MM.1S (cell line): ENCODE results near the gene CPNE2.
"Not testable (repeated sequence)": the region's sequence is repeated elsewhere in the genome, so short reads cannot be mapped to it uniquely, and the experiment has no call there.

Experiments used
- DNase-seq: peaks from one replicate; pipeline ENCODE4 v3.0.0-alpha.2; 2015
- H2AFZ ChIP-seq: fragments of 300-600 bp; sonication (generic); 2 replicates; pipeline ENCODE4 v1.6.0; 2016; ENCODE audit warnings: antibody characterized with exemption, low read length
- H3F3A ChIP-seq: fragments of 300-600 bp; sonication (generic); 2 replicates; pipeline ENCODE4 v1.6.1; 2016; ENCODE audit warnings: mild to moderate bottlenecking, antibody characterized with exemption, low read length, moderate library complexity, mixed read lengths; ENCODE audit not compliant: insufficient read depth
- H3K27ac ChIP-seq: fragments of 300-600 bp; sonication (generic); 2 replicates; pipeline ENCODE4 v1.5.1; 2016; ENCODE audit warnings: mild to moderate bottlenecking, low read length
- H3K27me3 ChIP-seq: fragments of 300-600 bp; sonication (generic); replicated peaks from 2 replicates; pipeline ENCODE4 v1.6.0; 2016; ENCODE audit warnings: low read length; ENCODE audit not compliant: insufficient read depth
- H3K36me3 ChIP-seq: fragments of 300-600 bp; sonication (generic); replicated peaks from 2 replicates; pipeline ENCODE4 v1.6.1; 2016; ENCODE audit warnings: mild to moderate bottlenecking, low read length, mixed read lengths; ENCODE audit not compliant: insufficient read depth
- H3K4me1 ChIP-seq: fragments of 300-600 bp; sonication (generic); 2 replicates; pipeline ENCODE4 v1.6.1; 2016; ENCODE audit warnings: low read length, mixed read lengths
- H3K4me2 ChIP-seq: fragments of 300-600 bp; sonication (generic); 2 replicates; pipeline ENCODE4 v1.6.0; 2016; ENCODE audit warnings: low read depth, low read length
- H3K4me3 ChIP-seq: fragments of 300-600 bp; sonication (generic); 2 replicates; pipeline ENCODE4 v1.5.1; 2016; ENCODE audit warnings: low read length, mixed read lengths
- H3K79me2 ChIP-seq: fragments of 300-600 bp; sonication (generic); 2 replicates; pipeline ENCODE4 v1.6.1; 2016; ENCODE audit warnings: mixed run types, low read length, mixed read lengths
- H3K9ac ChIP-seq: fragments of 300-600 bp; sonication (generic); 2 replicates; pipeline ENCODE4 v1.6.1; 2016; ENCODE audit warnings: low read length, mixed read lengths
- H3K9me2 ChIP-seq: fragments of 300-600 bp; sonication (generic); replicated peaks from 2 replicates; pipeline ENCODE4 v1.6.1; 2016; ENCODE audit warnings: mild to moderate bottlenecking, low read length, mixed read lengths; ENCODE audit not compliant: insufficient read depth
- H3K9me3 ChIP-seq: fragments of 300-600 bp; sonication (generic); replicated peaks from 2 replicates; pipeline ENCODE4 v1.6.1; 2016; ENCODE audit warnings: mild to moderate bottlenecking, low read length, mixed read lengths; ENCODE audit not compliant: insufficient read depth
- H4K20me1 ChIP-seq: fragments of 300-600 bp; sonication (generic); 2 replicates; pipeline ENCODE4 v1.6.1; 2016; ENCODE audit warnings: mild to moderate bottlenecking, low read length, moderate library complexity, mixed read lengths; ENCODE audit not compliant: insufficient read depth
- EZH2 ChIP-seq: fragments of 300-600 bp; sonication (generic); optimal IDR thresholded peaks from 2 replicates; pipeline ENCODE3; 2017; ENCODE audit warnings: low read depth, mild to moderate bottlenecking, antibody characterized with exemption, low read length, mixed read lengths
- EZH2phosphoT487 ChIP-seq: fragments of 300-600 bp; sonication (generic); IDR thresholded peaks from 2 replicates; pipeline ENCODE4 v1.6.1; 2018; ENCODE audit warnings: antibody characterized with exemption, low read length
- TF ChIP-seq, protein P1 (sequence below): fragments of 300-600 bp; sonication (generic); IDR thresholded peaks from 2 replicates; pipeline ENCODE4 v1.5.1; 2016; ENCODE audit warnings: antibody characterized with exemption, low read length, mixed read lengths

Gene CPNE2

GRCh38 chr16:57106767-57107166 lies 14.4 kb downstream of the CPNE2 start:
- no peaks in the 10 kb centered on the region for H3K36me3 ChIP-seq
- H3K4me3 ChIP-seq: no peak overlapping the region
- no peaks in the 10 kb centered on the region for H4K20me1 ChIP-seq
- no peak for TF ChIP-seq EZH2
- TF ChIP-seq, protein P1, sequence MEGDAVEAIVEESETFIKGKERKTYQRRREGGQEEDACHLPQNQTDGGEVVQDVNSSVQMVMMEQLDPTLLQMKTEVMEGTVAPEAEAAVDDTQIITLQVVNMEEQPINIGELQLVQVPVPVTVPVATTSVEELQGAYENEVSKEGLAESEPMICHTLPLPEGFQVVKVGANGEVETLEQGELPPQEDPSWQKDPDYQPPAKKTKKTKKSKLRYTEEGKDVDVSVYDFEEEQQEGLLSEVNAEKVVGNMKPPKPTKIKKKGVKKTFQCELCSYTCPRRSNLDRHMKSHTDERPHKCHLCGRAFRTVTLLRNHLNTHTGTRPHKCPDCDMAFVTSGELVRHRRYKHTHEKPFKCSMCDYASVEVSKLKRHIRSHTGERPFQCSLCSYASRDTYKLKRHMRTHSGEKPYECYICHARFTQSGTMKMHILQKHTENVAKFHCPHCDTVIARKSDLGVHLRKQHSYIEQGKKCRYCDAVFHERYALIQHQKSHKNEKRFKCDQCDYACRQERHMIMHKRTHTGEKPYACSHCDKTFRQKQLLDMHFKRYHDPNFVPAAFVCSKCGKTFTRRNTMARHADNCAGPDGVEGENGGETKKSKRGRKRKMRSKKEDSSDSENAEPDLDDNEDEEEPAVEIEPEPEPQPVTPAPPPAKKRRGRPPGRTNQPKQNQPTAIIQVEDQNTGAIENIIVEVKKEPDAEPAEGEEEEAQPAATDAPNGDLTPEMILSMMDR: no peak
- TF ChIP-seq EZH2phosphoT487: no peak
- no peak overlapping the region for H3K4me2 ChIP-seq
- H3K27me3 ChIP-seq: no peaks in the 10 kb centered on the region
- no peaks in the 10 kb centered on the region for H3K9me3 ChIP-seq
- no peaks in the 10 kb centered on the region for H3F3A ChIP-seq
- H2AFZ ChIP-seq: no peak overlapping the region
- no peak for DNase-seq
- H3K9me2 ChIP-seq: no peaks in the 10 kb centered on the region
- H3K27ac ChIP-seq: no peak overlapping the region
- no peak overlapping the region for H3K9ac ChIP-seq
- no peaks in the 10 kb centered on the region for H3K4me1 ChIP-seq
- no peaks in the 10 kb centered on the region for H3K79me2 ChIP-seq

GRCh38 chr16:57107321-57107922 lies 15.0 kb downstream of the CPNE2 start:
- H4K20me1 ChIP-seq: no peaks in the 10 kb centered on the region
- H3K9me3 ChIP-seq: no peaks in the 10 kb centered on the region
- H2AFZ ChIP-seq: no peak overlapping the region
- H3K27ac ChIP-seq: no peak overlapping the region
- no peaks in the 10 kb centered on the region for H3K27me3 ChIP-seq
- no peaks in the 10 kb centered on the region for H3K4me1 ChIP-seq
- no peak overlapping the region for H3K4me3 ChIP-seq
- no peaks in the 10 kb centered on the region for H3K79me2 ChIP-seq
- H3K36me3 ChIP-seq: no peaks in the 10 kb centered on the region
- no peaks in the 10 kb centered on the region for H3K9me2 ChIP-seq
- H3F3A ChIP-seq: no peaks in the 10 kb centered on the region
- H3K9ac ChIP-seq: no peak overlapping the region
- H3K4me2 ChIP-seq: no peak overlapping the region
- TF ChIP-seq EZH2 (no peak), EZH2phosphoT487 (no peak)
- TF ChIP-seq, protein P1: no peak
- no peak for DNase-seq

GRCh38 chr16:57108432-57108831 lies 16.0 kb downstream of the CPNE2 start:
- no peaks in the 10 kb centered on the region for H3K9me2 ChIP-seq
- no peaks in the 10 kb centered on the region for H3K36me3 ChIP-seq
- no peak for DNase-seq
- no peak overlapping the region for H3K9ac ChIP-seq
- peaks cover 4% of the 10 kb centered on the region; the same call in 1 of the 2 replicates for H3K4me1 ChIP-seq
- no peaks in the 10 kb centered on the region for H3K9me3 ChIP-seq
- H3K27ac ChIP-seq: no peak overlapping the region
- H3K4me2 ChIP-seq: no peak overlapping the region
- H3K27me3 ChIP-seq: no peaks in the 10 kb centered on the region
- H2AFZ ChIP-seq: no peak overlapping the region
- H3F3A ChIP-seq: no peaks in the 10 kb centered on the region
- TF ChIP-seq EZH2phosphoT487 (no peak), EZH2 (no peak)
- TF ChIP-seq, protein P1: no peak
- H4K20me1 ChIP-seq: no peaks in the 10 kb centered on the region
- no peaks in the 10 kb centered on the region for H3K79me2 ChIP-seq
- no peak overlapping the region for H3K4me3 ChIP-seq

GRCh38 chr16:57109259-57110105 lies 17.1 kb downstream of the CPNE2 start:
- H3K27me3 ChIP-seq, H3K4me3 ChIP-seq, H3K9ac ChIP-seq, H4K20me1 ChIP-seq, H3K9me2 ChIP-seq, H3K4me1 ChIP-seq, H3K79me2 ChIP-seq, DNase-seq, H3K9me3 ChIP-seq, H3K4me2 ChIP-seq, H3F3A ChIP-seq, H3K36me3 ChIP-seq, H3K27ac ChIP-seq, H2AFZ ChIP-seq: not testable (repeated sequence)
